HG03066 (cell line): ENCODE data around the gene ANP32D.
A peak's percentile ranks its signal among the peaks of the same experiment; 100 is the strongest.
"Not testable (repeated sequence)": the region's sequence is repeated elsewhere in the genome, so short reads cannot be mapped to it uniquely, and the experiment has no call there.

Source experiments
- ATAC-seq: cut with Tn5 transposase; IDR thresholded peaks from one replicate; pipeline ENCODE4 v1.9.1; 2021; ENCODE audit warnings: low read depth; ENCODE audit not compliant: unreplicated experiment

ANP32D gene

GRCh38 chr12:48472259-48472658 lies at the start of gene ANP32D:
Gene ANP32D, plus strand, starts transcription at chr12:48472559. Its CDS starts 106 bp downstream, at chr12:48472665.
- no peak for ATAC-seq

GRCh38 chr12:48423171-48423570 lies 49.2 kb upstream of the ANP32D start:
- no peak for ATAC-seq

- ATAC-seq, result no peak
Measured at GRCh38 chr12:48424644-48425043, 47.7 kb upstream of the ANP32D start.

- not testable (repeated sequence) for ATAC-seq
Measured at GRCh38 chr12:48434016-48434415, 38.3 kb upstream of the ANP32D start.

- ATAC-seq, result no peak
Measured at GRCh38 chr12:48441069-48441468, 31.3 kb upstream of the ANP32D start.

GRCh38 chr12:48442179-48442847 lies 30.0 kb upstream of the ANP32D start:
- ATAC-seq, result no peak

- ATAC-seq, result no peak
Measured at GRCh38 chr12:48445538-48445937, 26.8 kb upstream of the ANP32D start.

GRCh38 chr12:48446161-48446776 lies 26.1 kb upstream of the ANP32D start:
- ATAC-seq, result no peak

GRCh38 chr12:48447755-48448154 lies 24.6 kb upstream of the ANP32D start:
- ATAC-seq, result no peak

- ATAC-seq, result no peak
Measured at GRCh38 chr12:48451372-48451771, 21.0 kb upstream of the ANP32D start.

- not testable (repeated sequence) for ATAC-seq
Measured at GRCh38 chr12:48452961-48453360, 19.4 kb upstream of the ANP32D start.

- no peak for ATAC-seq
Measured at GRCh38 chr12:48454667-48455066, 17.7 kb upstream of the ANP32D start.

GRCh38 chr12:48455116-48455515 lies 17.2 kb upstream of the ANP32D start:
- ATAC-seq, result no peak

GRCh38 chr12:48459259-48459658 lies 13.1 kb upstream of the ANP32D start:
- ATAC-seq, result no peak

- ATAC-seq, result not testable (repeated sequence)
Measured at GRCh38 chr12:48469027-48469426, 3.3 kb upstream of the ANP32D start.

GRCh38 chr12:48473061-48473460 lies 702 bp downstream of the ANP32D start:
- ATAC-seq, result no peak

GRCh38 chr12:48474497-48474896 lies 2.1 kb downstream of the ANP32D start:
- ATAC-seq, result not testable (repeated sequence)

GRCh38 chr12:48482198-48482597 lies 9.8 kb downstream of the ANP32D start, which contains the start of gene C12orf54:
Gene C12orf54, plus strand, starts transcription at chr12:48482498. Its CDS starts 799 bp downstream, at chr12:48483297.
- ATAC-seq, result no peak

GRCh38 chr12:48482930-48483329 lies 10.6 kb downstream of the ANP32D start:
- ATAC-seq, result no peak

- no peak for ATAC-seq
Measured at GRCh38 chr12:48486261-48486660, 13.9 kb downstream of the ANP32D start.

GRCh38 chr12:48486679-48487078 lies 14.3 kb downstream of the ANP32D start:
- no peak for ATAC-seq

GRCh38 chr12:48489012-48489411 lies 16.7 kb downstream of the ANP32D start:
- ATAC-seq, result peak; percentile 86
